GM10266 (cell line): ENCODE results near the gene MTCL1.

Source experiments
- DNase-seq: peaks from one replicate; pipeline ENCODE4 v3.0.0; 2012; ENCODE audit errors: extremely low spot score
- CTCF ChIP-seq: IDR thresholded peaks from 2 replicates; pipeline ENCODE4 v1.5.1; 2012; ENCODE audit warnings: mild to moderate bottlenecking, low read depth; ENCODE audit not compliant: control insufficient read depth, insufficient read depth; ENCODE audit errors: missing control alignments

The MTCL1 gene

DNA sequence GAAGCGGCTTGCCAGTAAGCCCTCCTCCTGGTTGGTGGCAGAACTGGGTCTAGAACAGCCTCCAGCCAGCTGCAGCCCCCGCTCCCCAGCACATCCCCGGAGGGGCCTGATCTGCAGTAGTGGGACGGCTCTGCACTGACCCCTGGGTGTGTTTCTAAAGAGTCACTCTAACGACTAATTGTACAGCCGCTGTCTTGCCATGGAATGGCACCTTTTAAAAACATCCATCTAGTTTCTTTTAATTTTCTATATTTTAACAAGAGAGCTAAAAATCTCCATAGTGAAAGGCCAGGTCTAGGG, 82.0 kb downstream of the MTCL1 start:
- no peak for TF ChIP-seq CTCF
- DNase-seq = no peak

- no peak for TF ChIP-seq CTCF
- no peak for DNase-seq
Observed at GRCh38 chr18:8787794-8788193, 82.4 kb downstream of the MTCL1 start.

DNA sequence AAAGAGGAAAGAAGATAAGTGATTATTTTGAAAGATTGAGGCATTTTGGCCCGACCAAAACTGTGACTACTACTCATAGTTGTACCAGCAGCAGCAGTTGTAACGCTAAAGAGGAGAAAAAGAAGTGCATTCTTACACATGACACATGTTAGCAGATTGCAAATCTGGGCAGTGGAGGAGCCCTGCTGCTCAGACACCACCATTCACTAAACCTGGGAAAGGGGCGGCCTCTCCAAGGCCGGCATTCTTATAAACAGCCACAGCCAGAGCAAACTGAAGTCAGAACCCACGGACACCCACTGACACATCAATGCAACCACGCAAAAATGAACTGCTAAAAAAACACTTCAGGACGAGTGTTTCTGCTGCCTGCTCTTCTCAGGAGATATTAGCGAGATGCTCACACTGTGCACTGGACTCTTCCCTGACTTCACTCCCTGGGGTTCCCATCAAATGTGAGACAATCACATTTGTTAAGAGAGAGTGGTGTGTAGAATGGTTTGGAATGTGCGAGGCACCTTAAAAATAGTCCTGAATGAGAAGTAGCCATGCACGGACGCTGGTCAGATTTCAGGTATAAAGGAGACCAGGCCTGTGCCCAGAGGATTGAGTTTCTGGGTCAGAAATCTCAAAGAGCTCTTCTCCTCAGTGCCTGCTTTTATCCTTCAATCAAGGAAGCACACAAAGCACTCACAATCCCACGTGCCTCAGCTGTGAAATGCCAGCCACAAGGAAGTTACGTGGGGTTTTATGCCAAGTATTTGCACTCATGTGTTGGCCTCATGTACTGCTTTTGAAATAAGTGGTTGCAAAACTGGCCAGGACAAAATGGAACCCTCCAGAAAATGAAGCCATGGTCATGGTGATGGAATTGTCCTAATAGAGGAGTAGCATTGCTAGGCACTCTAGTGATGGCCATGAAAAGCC, 83.4 kb downstream of the MTCL1 start:
- no peak for TF ChIP-seq CTCF
- no peak for DNase-seq

DNA sequence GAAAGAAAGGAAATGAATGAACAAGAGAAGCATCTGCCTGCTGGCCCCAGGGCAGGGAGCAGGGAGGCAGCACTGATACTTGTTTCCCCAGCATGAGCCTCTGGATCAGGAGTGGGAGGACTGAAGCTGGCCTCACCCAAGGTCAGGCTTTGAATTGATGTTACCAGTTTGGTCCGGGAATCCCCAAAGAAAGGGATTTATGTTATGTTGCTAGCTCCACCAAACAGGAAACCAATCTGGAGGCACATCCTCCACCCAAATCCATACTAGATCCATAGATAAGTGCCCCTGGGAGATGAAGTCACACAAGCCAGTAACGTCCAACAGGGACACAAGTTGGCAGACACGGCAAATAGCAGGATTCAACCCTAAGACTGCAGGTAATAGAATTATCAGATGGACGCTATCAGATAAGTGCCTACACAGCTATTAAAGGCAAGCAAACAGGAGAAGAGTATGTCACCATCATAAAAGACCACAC, 85.9 kb downstream of the MTCL1 start:
- TF ChIP-seq CTCF = no peak
- no peak for DNase-seq

DNA sequence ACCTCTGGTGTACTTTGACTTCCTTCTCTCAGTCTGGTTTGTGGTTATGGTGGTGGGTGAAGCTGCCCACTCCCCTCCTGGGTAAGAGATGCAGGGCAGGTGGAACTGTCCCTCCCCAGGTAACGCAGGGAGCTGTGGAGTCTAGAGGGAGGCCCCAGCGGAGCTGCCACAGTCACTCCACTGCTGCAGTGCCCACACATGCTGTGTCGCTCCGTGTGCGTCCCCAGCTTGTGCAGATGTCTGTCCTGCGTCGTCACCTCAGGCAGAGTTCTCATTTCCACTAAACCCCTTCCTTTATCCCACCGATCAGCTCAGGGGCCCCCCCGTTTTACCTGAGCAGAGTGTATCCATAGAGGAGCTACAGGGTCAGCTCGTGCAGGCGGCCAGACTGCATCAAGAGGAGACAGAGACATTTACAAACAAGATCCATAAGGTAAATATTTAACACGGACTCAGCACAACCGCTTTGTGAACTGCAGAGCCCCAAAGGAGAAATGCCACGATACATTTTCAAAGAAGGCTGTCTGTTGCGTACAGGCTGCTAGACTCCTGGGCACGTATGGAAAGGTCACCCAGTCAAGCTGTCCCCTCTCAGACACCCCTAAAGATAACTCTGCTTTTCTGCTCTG, 87.4 kb downstream of the MTCL1 start:
- TF ChIP-seq CTCF = no peak
- no peak for DNase-seq

DNA sequence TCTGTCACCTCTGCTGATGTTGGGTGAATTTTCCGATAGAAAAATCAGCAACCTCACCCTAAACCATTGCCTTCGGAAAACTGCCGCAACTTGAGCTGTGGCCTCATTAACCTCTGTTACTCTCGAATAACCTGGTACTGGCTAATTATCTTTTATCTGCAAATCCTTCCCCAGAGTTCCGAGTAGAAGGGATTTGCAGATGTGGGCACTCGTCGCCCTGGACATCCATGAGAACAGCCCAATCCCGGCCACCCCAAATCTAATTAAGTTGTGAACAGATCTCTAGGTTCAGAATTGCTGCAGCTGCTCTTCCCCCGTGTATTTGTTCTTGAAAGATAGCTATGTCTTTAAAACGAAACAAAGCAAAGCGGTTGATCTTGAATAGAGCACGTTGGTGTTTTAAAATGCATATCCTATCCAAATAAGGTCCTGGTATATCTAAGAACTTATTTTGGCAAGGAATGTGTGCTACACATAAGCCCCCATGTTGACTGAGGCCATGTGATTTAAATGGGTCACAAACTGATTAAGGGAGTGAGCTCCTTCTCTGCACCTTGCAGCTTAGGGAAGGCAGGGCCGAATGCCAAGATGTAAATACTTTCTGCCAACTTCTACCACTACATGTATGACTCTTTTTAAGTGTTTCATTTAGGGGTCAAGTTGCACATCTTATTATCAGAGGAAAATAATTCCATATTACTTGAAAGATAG, 88.2 kb downstream of the MTCL1 start:
- no peak for DNase-seq
- no peak for TF ChIP-seq CTCF
